ENCODE measurements around the gene SERGEF.

Gene SERGEF

DNA sequence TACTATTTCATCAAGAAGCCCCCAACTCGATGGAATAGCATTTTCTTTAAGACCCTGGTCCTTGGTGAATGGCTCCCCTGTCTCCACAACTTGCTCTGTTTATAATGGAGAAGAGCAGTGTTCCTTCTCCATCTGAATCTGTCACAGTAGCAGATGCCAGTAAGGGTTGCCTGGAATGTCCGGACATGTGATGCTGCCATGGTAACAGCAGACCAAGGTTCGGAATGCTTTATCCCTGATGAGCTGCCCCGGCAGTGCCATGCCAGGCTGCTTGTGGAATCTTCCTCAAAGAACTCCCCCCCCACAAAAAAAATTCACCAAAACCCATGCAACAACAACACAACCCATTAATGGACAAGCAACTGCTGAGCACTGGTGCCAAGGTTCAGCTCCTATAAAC is 205.8 kb downstream of the SERGEF start:
- no peak for DNase-seq

DNA sequence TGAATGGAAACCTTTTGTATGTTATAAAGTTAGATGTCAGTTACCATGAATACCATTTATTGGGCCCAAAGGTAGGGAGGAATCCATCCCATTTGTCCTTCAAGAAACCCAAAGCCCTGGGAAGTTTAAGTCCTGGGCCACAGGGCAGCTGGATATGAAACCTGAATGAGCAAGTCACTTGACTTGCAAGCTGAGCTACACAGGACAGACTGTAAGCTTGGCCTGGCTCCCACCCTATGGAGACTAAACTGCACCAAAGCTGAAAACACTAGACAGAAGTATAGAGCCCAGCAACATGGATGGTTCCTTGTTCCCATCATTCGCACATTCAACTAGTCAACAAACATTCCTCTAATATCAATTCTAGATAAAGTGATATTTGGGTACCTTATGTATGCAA is 207.0 kb downstream of the SERGEF start:
- DNase-seq: no peak

DNA sequence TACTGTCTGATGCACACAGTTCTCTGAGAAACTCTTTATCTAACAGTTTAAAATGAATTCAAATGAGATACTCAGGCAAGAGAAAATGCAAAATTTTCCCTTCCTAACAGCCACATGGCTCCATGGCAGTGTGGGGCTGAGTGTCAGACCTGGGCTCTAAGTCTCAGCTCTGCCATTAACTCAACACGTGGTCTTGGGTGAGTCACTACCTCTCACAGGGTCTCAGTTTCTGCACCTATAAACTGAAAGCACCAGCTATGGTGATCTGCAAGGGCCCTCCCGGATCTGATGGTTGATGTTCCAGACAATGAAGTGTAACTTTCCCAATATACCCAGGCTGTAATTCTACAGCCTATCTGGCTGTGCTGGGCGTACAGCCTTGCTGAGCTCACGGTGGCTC is 207.8 kb downstream of the SERGEF start:
- DNase-seq: no peak

DNA sequence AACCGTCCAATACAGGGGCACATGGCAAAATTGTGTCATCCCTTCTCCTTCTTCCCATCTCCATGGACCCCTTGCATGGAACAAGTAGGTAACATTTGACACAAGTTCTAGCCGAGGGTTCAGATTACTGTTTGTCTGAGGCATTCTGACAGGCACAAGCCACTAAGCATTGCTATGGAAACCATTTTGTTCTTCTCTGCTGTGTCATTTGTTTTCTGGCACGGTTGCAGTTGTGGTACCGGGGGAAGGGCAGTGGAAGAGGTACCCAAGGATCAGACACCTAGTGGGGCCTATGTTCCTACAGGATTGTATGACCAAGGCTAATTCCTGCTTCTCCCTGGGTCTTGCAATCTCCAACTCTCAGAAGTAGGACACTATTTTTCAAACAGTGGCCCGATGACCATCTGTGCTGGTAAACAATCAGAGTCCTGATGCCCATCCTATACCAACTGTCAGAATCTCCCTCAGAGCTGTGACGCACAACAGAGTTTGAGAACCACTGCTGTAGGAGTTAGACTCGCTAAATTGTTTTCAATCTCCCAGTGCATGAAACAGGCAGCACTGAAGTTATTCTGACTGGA is 209.0 kb downstream of the SERGEF start:
- no peak for DNase-seq

DNA sequence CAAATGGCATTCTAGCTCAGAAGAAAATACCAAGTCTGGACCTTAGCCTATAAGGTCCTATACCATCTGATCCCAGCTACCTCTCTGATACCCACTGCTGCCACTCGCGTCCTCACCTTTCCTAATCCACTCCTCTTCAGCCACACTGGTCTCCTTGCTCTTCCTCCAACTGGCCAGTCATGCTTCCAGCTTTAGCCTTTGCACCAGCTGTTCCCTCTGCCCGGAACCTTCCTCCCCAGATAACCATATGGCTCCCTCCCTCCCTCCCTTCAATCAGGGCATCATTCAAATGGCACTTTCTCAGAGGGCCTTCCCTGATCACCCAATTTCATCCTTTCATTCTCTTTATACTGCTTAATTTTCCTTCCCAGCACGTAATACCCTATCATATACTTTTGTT is 210.4 kb downstream of the SERGEF start:
- no peak for DNase-seq

GRCh38 chr11:17801166-17801565 is 211.7 kb downstream of the SERGEF start:
- DNase-seq: no peak

- DNase-seq: no peak
Observed at GRCh38 chr11:17799147-17799546, 213.7 kb downstream of the SERGEF start.

DNA sequence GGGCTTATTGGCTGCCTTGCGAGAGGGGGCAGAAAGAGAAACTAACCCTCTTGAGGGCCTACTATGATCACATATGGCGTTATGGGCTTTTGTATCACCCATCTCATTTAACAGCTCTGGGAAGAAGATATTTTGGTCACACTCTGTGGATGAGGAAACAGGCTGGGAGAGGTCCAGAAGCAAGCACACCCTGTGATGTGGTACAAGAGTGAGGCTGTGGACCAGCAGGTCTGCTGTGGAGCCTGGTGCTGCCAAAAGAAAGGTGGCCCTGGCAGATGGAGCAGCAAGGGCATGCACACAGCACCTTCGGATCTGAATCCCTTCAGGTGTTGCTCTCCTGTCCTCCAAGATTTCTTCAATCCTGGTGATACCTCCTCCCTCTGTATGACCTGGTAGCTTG is 214.1 kb downstream of the SERGEF start:
- no peak for DNase-seq

DNA sequence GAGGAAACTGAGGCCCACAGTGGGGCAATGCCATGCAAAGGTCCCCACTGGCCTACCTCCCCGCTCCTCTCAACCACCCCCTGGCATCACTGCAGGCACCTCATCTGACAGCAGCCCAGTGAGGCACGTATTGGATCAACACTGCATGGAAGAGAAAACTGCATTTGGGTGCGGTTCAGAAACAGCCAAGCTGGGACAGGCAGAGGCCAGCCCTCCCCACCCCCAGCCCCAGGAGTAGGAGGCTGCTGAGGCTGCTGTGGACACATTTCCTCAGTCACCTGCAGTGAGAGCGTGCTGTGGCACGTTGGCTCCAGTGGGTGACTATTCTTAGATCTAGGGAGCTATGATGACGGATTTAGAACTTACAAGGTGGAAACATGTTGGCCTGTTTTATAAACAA is 214.6 kb downstream of the SERGEF start:
- DNase-seq: no peak

DNA sequence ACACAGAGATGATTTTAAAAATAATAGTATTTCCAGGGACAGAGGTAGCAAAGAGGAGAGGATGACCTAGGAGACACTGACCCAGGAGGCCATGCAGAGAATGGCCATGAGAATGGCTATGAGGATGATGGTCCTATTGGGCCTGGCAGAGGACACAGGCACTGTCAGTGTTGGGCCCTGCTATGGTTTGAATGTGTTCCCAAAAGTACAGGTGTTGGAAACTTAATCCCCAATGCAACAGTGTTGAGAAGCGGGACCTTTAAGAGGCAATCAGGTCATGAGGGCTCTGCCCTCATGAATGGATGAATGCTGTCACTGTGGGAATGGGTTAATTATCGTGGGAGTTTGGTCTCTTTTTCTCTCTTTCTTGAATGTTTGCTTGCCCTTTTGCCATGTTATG is 216.7 kb downstream of the SERGEF start:
- DNase-seq: no peak

DNA sequence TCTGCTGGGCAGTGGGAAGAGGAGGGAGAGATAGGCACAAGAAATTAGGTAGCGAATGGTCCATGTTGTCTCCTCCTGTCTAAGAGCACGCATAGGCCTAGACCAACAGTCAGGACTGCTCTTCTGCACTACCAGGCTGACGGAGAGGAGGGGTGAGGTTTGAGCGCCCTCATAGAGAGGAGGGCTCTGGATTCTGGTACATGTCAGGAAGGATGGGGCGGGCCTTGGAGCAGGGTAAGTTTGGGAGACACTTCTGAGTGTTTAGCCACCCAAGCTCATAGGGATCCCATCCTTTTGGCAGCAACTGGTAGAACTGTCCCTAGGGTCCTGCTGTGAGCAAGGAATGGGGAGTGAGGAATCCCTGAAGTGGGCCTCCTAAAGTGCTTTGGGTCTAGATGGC is 217.9 kb downstream of the SERGEF start:
- no peak for DNase-seq

- no peak for DNase-seq
Observed at GRCh38 chr11:17793642-17794170, 219.1 kb downstream of the SERGEF start.

GRCh38 chr11:17792161-17792560 is 220.7 kb downstream of the SERGEF start:
- DNase-seq: no peak

GRCh38 chr11:17791144-17791543 is 221.7 kb downstream of the SERGEF start:
- no peak for DNase-seq

DNA sequence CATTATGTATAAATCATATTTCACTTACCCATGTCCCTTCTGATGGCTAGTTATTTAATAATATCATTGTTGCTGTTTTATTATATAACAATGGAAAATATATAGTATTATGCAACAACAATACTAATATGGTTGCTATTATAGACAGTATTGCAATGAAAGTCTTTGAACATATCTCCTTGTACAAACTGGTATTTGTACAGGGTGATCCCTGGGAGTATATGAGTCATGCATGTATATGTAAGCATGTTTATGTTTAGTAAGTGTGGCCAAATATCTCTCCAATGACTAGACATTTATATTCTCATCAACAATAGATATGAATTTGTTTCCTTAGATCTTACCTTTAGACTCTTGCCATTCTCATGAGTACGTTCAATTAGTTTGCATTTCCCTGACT is 222.4 kb downstream of the SERGEF start:
- DNase-seq: no peak

DNA sequence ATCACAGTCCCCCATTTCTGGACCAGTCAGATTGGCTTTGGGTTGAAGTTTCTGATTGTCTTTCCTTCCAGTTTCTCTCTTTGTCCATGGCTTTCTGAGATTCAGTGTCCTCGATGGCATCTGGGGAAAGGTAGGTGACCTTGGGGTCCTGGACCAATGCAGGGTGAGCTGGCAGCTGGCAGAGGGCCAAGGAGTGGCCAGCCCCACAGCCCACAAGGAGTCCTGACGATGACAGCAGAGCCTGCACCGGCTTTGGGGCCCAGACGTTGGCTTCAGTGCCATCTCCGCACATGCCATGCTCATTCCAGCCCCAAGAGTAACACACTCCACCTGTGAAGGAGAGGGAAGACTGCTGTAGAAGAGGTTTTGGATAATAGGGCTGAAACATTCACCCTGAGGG is 224.8 kb downstream of the SERGEF start:
- no peak for DNase-seq

DNA sequence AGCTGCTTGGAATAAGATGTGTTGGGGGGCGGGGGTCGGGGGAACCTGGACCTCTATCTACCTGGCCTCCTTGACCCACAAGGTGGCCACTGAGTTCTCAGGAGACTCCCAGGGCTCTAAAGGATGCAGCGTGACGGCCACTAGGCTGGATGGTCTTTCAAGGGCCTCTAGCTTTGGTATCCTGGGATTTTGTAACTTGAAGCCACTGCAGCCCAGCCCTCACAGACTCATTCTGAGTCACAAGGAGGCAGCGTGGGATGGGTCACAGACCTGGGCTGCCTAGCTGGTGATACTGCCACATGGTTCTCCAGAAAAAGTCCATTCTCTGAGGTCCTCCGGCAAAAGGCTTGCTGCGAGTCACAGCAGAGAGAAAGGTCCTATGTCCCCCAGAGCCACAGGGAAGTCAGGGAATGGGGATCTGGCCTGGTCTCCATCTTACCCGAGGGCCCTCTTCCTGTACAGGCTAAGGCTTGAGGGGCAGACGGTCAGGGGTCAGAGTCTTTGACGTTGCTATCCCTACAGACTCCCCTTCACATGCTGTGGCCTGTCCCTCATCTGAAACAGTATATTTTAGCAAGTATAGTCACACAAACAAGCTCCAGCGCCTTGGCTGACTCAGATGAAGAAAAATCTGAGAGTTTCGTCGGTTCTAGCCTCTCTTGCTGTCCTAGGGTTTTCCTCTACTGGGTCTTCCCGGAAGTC is 225.9 kb downstream of the SERGEF start:
- no peak for DNase-seq

DNA sequence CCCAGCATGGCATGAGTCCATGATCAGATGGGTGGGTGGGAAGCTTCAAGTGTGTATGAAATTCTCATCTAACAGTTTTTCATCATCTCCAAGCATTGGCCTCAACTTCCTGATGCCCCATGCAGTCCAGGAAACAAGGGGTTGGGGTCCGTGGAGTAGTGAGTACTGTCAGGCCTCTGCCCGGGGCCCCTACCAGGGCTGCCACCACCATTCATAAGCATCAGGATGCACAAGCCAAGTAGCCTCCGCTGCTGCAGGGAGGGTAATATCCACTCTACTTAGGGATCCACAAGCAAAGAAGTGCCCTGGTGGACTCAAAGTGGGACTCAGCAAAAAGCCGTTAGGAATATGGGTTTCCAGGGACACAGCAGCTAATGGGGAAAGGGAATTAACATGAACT is 229.0 kb downstream of the SERGEF start:
- no peak for DNase-seq

DNA sequence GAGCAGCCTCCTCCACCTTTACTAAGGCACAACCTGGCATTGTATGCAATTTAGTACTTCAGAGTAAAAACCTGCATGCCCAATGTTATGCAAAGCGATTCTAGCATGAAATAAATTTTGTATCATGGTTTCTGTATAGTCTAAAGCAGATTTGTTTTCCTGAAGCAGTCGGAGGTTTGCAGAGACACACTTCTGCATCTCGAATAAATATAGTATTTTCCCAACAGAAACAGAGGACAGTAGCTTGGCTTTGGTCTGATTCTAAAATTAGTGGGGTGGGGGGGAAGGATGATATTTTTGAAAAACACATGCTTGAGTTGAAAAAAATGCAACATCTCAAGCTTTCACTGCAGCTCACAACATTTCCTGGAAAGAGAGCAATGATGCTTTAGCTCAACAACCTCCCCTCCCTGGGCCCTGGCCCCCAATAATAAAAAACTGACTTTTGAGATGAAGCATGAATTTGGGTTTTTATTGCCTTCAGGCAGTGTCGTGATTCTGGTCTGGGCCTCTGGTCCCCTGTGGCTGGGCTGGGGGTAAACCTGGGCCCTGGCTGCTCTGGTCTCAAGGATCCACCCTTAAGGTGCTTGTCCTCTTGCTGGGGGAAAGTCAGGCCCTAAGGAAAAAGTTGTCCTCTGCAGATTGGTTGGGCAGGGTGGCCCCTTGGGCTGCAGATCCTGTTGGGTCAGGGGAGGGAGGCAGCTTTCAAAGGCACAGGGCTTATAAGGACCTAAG is 230.1 kb downstream of the SERGEF start:
- no peak for DNase-seq

GRCh38 chr11:17782145-17782544 is 230.7 kb downstream of the SERGEF start:
- no peak for DNase-seq

GRCh38 chr11:17781626-17782025 is 231.2 kb downstream of the SERGEF start:
- DNase-seq: no peak

DNA sequence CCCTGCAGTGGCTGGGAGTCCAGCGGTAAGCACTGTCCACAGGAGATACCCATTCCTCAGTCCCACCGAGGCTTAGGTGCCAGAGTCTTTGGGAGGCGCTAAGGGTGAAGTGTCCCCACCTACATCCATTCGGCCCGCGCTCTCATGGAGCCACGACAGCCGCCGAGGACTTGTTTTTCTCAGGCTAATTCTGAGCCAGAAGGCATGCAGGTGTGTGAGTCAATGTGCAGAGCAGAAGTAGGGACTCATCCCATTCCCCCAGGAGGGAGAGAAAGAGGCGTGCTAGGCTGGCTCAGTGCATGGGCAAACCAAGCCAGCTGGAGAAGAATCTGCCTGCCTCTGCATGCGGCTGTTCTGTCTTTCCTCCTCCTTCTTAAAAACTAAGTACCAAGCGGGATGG is 231.6 kb downstream of the SERGEF start:
- no peak for DNase-seq

- DNase-seq: no peak
Observed at GRCh38 chr11:17780668-17781067, 232.2 kb downstream of the SERGEF start.
